ENCODE results near the gene VWF. TPM values are rescaled to one million over a fixed set of nuclear protein-coding genes. Genes with fewer than 3 reads are reported as not detected.

The VWF gene
- total and polyA plus RNA-seq, 2 experiments from 2014 or later: 0.42 to 0.56 TPM

DNA sequence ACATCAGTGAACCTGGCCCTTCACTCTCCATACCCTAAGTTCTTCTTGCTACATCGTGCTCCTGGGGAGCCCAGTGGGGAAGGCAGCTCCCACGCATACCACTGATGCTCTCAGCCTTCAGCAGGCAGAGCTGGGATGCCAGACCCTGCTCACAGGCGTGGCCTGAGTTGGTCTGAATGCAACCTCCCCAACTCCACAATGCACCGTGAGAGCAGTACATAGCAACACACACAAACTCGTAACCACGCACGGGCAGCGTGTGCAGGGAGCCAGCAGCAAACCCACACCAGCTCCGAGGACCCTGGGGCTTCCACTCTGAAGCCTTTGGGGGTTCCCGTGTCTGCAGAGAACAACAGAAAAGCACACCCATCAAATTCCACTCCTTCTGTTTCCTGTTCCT lies 216.7 kb downstream of the VWF start:
- DNase-seq (ENCODE audit: low spot score): no peak

More for the DNA sequence above, 216.7 kb downstream of the VWF start:
- no peaks in the 10 kb centered on the region for H3K36me3 Mint-ChIP-seq (ENCODE audit: low read depth)
- no peak overlapping the region for H3K4me2 ChIP-seq
- H3K27ac ChIP-seq (ENCODE audit: low read depth): no peak overlapping the region
- H3K79me2 ChIP-seq (replicated peaks; ENCODE audit: insufficient read depth): no peaks in the 10 kb centered on the region
- H3K9me2 ChIP-seq (ENCODE audit: insufficient read depth): no peaks in the 10 kb centered on the region
- TF ChIP-seq ZNF114 (CRISPR knock-in tag; IDR thresholded peaks at IDR 0.05) (no peak), POLR2AphosphoS5 (IDR thresholded peaks at IDR 0.05; ENCODE audit: low read depth) (no peak), EZH2 (IDR thresholded peaks at IDR 0.05; ENCODE audit: low read depth, unreplicated experiment) (no peak), ZNF331 (CRISPR knock-in tag; IDR thresholded peaks at IDR 0.05; ENCODE audit: low read depth) (no peak), NANOG (IDR thresholded peaks at IDR 0.05; ENCODE audit: borderline replicate concordance) (no peak)
- TF ChIP-seq, protein P1, sequence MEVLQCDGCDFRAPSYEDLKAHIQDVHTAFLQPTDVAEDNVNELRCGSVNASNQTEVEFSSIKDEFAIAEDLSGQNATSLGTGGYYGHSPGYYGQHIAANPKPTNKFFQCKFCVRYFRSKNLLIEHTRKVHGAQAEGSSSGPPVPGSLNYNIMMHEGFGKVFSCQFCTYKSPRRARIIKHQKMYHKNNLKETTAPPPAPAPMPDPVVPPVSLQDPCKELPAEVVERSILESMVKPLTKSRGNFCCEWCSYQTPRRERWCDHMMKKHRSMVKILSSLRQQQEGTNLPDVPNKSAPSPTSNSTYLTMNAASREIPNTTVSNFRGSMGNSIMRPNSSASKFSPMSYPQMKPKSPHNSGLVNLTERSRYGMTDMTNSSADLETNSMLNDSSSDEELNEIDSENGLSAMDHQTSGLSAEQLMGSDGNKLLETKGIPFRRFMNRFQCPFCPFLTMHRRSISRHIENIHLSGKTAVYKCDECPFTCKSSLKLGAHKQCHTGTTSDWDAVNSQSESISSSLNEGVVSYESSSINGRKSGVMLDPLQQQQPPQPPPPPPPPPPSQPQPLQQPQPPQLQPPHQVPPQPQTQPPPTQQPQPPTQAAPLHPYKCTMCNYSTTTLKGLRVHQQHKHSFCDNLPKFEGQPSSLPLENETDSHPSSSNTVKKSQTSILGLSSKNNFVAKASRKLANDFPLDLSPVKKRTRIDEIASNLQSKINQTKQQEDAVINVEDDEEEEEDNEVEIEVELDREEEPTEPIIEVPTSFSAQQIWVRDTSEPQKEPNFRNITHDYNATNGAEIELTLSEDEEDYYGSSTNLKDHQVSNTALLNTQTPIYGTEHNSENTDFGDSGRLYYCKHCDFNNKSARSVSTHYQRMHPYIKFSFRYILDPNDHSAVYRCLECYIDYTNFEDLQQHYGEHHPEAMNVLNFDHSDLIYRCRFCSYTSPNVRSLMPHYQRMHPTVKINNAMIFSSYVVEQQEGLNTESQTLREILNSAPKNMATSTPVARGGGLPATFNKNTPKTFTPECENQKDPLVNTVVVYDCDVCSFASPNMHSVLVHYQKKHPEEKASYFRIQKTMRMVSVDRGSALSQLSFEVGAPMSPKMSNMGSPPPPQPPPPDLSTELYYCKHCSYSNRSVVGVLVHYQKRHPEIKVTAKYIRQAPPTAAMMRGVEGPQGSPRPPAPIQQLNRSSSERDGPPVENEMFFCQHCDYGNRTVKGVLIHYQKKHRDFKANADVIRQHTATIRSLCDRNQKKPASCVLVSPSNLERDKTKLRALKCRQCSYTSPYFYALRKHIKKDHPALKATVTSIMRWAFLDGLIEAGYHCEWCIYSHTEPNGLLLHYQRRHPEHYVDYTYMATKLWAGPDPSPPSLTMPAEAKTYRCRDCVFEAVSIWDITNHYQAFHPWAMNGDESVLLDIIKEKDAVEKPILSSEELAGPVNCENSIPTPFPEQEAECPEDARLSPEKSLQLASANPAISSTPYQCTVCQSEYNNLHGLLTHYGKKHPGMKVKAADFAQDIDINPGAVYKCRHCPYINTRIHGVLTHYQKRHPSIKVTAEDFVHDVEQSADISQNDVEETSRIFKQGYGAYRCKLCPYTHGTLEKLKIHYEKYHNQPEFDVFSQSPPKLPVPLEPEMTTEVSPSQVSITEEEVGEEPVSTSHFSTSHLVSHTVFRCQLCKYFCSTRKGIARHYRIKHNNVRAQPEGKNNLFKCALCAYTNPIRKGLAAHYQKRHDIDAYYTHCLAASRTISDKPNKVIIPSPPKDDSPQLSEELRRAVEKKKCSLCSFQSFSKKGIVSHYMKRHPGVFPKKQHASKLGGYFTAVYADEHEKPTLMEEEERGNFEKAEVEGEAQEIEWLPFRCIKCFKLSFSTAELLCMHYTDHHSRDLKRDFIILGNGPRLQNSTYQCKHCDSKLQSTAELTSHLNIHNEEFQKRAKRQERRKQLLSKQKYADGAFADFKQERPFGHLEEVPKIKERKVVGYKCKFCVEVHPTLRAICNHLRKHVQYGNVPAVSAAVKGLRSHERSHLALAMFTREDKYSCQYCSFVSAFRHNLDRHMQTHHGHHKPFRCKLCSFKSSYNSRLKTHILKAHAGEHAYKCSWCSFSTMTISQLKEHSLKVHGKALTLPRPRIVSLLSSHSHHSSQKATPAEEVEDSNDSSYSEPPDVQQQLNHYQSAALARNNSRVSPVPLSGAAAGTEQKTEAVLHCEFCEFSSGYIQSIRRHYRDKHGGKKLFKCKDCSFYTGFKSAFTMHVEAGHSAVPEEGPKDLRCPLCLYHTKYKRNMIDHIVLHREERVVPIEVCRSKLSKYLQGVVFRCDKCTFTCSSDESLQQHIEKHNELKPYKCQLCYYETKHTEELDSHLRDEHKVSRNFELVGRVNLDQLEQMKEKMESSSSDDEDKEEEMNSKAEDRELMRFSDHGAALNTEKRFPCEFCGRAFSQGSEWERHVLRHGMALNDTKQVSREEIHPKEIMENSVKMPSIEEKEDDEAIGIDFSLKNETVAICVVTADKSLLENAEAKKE (CRISPR knock-in tag; IDR thresholded peaks at IDR 0.05): no peak
- H3K27ac Mint-ChIP-seq: no peak overlapping the region
- H3K4me3 Mint-ChIP-seq: no peak overlapping the region
- no peaks in the 10 kb centered on the region for H3F3A ChIP-seq (replicated peaks; ENCODE audit: low read depth)
- ATAC-seq: peak; percentile 34; the same call in 2 of the 3 replicates
- no peak overlapping the region for H3K4me3 ChIP-seq
- no peaks in the 10 kb centered on the region for H3K27me3 ChIP-seq (ENCODE audit: insufficient read depth)
- H3K4me1 ChIP-seq (ENCODE audit: insufficient read depth): no peaks in the 10 kb centered on the region
- H3K9me3 Mint-ChIP-seq: no peaks in the 10 kb centered on the region
- H3K4me1 Mint-ChIP-seq: peaks cover 2% of the 10 kb centered on the region; the same call in 1 of the 3 replicates
- no peaks in the 10 kb centered on the region for H3K36me3 ChIP-seq (ENCODE audit: insufficient read depth)
- H2AFZ ChIP-seq: no peak overlapping the region
- H4K20me1 ChIP-seq (replicated peaks; ENCODE audit: insufficient read depth): no peaks in the 10 kb centered on the region
- H3K27me3 Mint-ChIP-seq (ENCODE audit: insufficient read depth, low read depth, poor library complexity): no peaks in the 10 kb centered on the region
